GM21381 (cell line): ENCODE data around the gene ELMO2.

Source experiments
- ATAC-seq: cut with Tn5 transposase; IDR thresholded peaks from one replicate; pipeline ENCODE4 v1.9.1; 2021; ENCODE audit warnings: mild to moderate bottlenecking, moderate library complexity; ENCODE audit not compliant: unreplicated experiment

Gene ELMO2

GRCh38 chr20:46367967-46368901 is 38.2 kb downstream of the ELMO2 start:
- no peak for ATAC-seq

- no peak for ATAC-seq
Observed at GRCh38 chr20:46367234-46367633, 39.2 kb downstream of the ELMO2 start.

GRCh38 chr20:46366826-46367225 is 39.6 kb downstream of the ELMO2 start:
- no peak for ATAC-seq

GRCh38 chr20:46365487-46366220 is 40.8 kb downstream of the ELMO2 start:
- ATAC-seq: no peak

GRCh38 chr20:46364670-46365486 is 41.5 kb downstream of the ELMO2 start:
- no peak for ATAC-seq

GRCh38 chr20:46363874-46364669 is 42.3 kb downstream of the ELMO2 start:
- peak; percentile 73 for ATAC-seq

GRCh38 chr20:46362921-46363867 is 43.2 kb downstream of the ELMO2 start:
- peak; percentile 12 for ATAC-seq

GRCh38 chr20:46361811-46362210 is 44.6 kb downstream of the ELMO2 start:
- no peak for ATAC-seq

- ATAC-seq: no peak
Observed at GRCh38 chr20:46361381-46361780, 45.0 kb downstream of the ELMO2 start.

GRCh38 chr20:46359233-46359751 is 47.1 kb downstream of the ELMO2 start:
- no peak for ATAC-seq

GRCh38 chr20:46358346-46359058 is 47.9 kb downstream of the ELMO2 start:
- no peak for ATAC-seq

GRCh38 chr20:46357030-46357514 is 49.3 kb downstream of the ELMO2 start:
- ATAC-seq: no peak

- ATAC-seq: no peak
Observed at GRCh38 chr20:46356195-46357029, 50.0 kb downstream of the ELMO2 start.

GRCh38 chr20:46355778-46356177 is 50.6 kb downstream of the ELMO2 start:
- ATAC-seq: no peak

GRCh38 chr20:46354920-46355654 is 51.3 kb downstream of the ELMO2 start:
- ATAC-seq: no peak

GRCh38 chr20:46354207-46354555 is 52.2 kb downstream of the ELMO2 start:
- ATAC-seq: no peak
